OCI-LY3 (cell line): ENCODE data around the gene ACKR3.
A peak's percentile ranks its signal among the peaks of the same experiment; 100 is the strongest.

Experiments
- H2AFZ ChIP-seq: fragments of 200-600, 300-600 bp; shearing (Covaris generic); 2 replicates; pipeline ENCODE4 v1.6.0; 2014; ENCODE audit warnings: antibody characterized with exemption, low read depth, low read length
- H3K27ac ChIP-seq: fragments of 200-600, 300-600 bp; sonication (generic); 2 replicates; pipeline ENCODE4 v1.5.1; 2014; ENCODE audit warnings: mild to moderate bottlenecking, low read length, moderate library complexity, mixed read lengths
- H3K27me3 ChIP-seq: fragments of 200-600, 300-600 bp; sonication (generic); 2 replicates; pipeline ENCODE4 v1.6.1; 2014; ENCODE audit warnings: low read depth, low read length, mixed read lengths
- H3K36me3 ChIP-seq: fragments of 200-600, 300-600 bp; sonication (generic); replicated peaks from 2 replicates; pipeline ENCODE3; 2014; ENCODE audit warnings: low read depth, low read length, mixed read lengths
- H3K4me1 ChIP-seq: fragments of 300-600, 200-600 bp; sonication (generic); 2 replicates; pipeline ENCODE4 v1.6.1; 2014; ENCODE audit warnings: low read length, mixed read lengths
- H3K4me2 ChIP-seq: fragments of 200-600, 300-600 bp; sonication (generic); 2 replicates; pipeline ENCODE4 v1.6.1; 2014; ENCODE audit warnings: low read length, mixed read lengths
- H3K4me3 ChIP-seq: fragments of 300-600, 200-600 bp; sonication (generic); 2 replicates; pipeline ENCODE4 v1.5.1; 2014; ENCODE audit warnings: antibody characterized with exemption, mild to moderate bottlenecking, low read length, moderate library complexity
- H3K79me2 ChIP-seq: fragments of 300-600, 200-600 bp; shearing (Covaris generic); 2 replicates; pipeline ENCODE4 v1.6.1; 2014; ENCODE audit warnings: mild to moderate bottlenecking, low read length, mixed read lengths
- H3K9ac ChIP-seq: fragments of 300-600, 200-600 bp; shearing (Covaris generic); 2 replicates; pipeline ENCODE4 v1.6.0; 2014; ENCODE audit warnings: mild to moderate bottlenecking, low read length, moderate library complexity
- H3K9me3 ChIP-seq: fragments of 200-600, 300-600 bp; shearing (Covaris generic); 2 replicates; pipeline ENCODE4 v1.6.1; 2014; ENCODE audit warnings: low read length, mixed read lengths; ENCODE audit not compliant: insufficient read depth
- H4K20me1 ChIP-seq: fragments of 200-600, 300-600 bp; sonication (generic); 2 replicates; pipeline ENCODE4 v1.6.1; 2016; ENCODE audit warnings: low read length, mixed read lengths; ENCODE audit not compliant: insufficient read depth
- CTCF ChIP-seq: fragments of 200-600, 300-600 bp; sonication (generic); IDR thresholded peaks from 2 replicates; pipeline ENCODE4 v1.5.1; 2014; ENCODE audit warnings: antibody characterized with exemption, low read length, low read depth
- EZH2phosphoT487 ChIP-seq: fragments of 200-600 bp; shearing (Covaris generic); IDR thresholded peaks from 2 replicates; pipeline ENCODE4 v1.6.1; 2018; ENCODE audit warnings: antibody characterized with exemption, mixed run types, low read depth

ACKR3 gene

GRCh38 chr2:236548179-236548921 lies 21.3 kb upstream of the ACKR3 start:
- H2AFZ ChIP-seq = no peak overlapping the region
- H3K27ac ChIP-seq = no peak overlapping the region
- no peaks in the 10 kb centered on the region for H3K9me3 ChIP-seq
- TF ChIP-seq CTCF (no peak), EZH2phosphoT487 (no peak)
- H3K79me2 ChIP-seq = no peaks in the 10 kb centered on the region
- peaks cover 85% of the 10 kb centered on the region for H3K4me1 ChIP-seq
- H3K4me2 ChIP-seq = no peak overlapping the region
- H3K4me3 ChIP-seq = no peak overlapping the region
- no peak overlapping the region for H3K9ac ChIP-seq
- H4K20me1 ChIP-seq = no peaks in the 10 kb centered on the region
- H3K27me3 ChIP-seq = no peaks in the 10 kb centered on the region
- peaks cover under 1% of the 10 kb centered on the region for H3K36me3 ChIP-seq

- Histone ChIP-seq H3K79me2 (no peaks in the 10 kb centered on the region), H3K9ac (no peak overlapping the region), H2AFZ (no peak overlapping the region), H3K9me3 (peaks cover 2% of the 10 kb centered on the region; the same call in 1 of the 2 replicates), H3K36me3 (peaks cover 8% of the 10 kb centered on the region), H4K20me1 (no peaks in the 10 kb centered on the region), H3K4me1 (peaks cover 93% of the 10 kb centered on the region), H3K27me3 (no peaks in the 10 kb centered on the region), H3K4me2 (no peak overlapping the region), H3K4me3 (no peak overlapping the region), H3K27ac (no peak overlapping the region)
- no peak for TF ChIP-seq CTCF
- no peak for TF ChIP-seq EZH2phosphoT487
These were observed 20.5 kb upstream of the ACKR3 start for GRCh38 chr2:236549165-236549564.

GRCh38 chr2:236550290-236550689 lies 19.3 kb upstream of the ACKR3 start:
- peak overlapping the region; percentile 91 for H3K4me2 ChIP-seq
- H3K36me3 ChIP-seq = peaks cover 8% of the 10 kb centered on the region
- no peaks in the 10 kb centered on the region for H3K79me2 ChIP-seq

More at GRCh38 chr2:236550290-236550689, 19.3 kb upstream of the ACKR3 start:
- peaks cover 10% of the 10 kb centered on the region; the same call in 1 of the 2 replicates for H3K9me3 ChIP-seq
- no peak overlapping the region for H2AFZ ChIP-seq
- TF ChIP-seq CTCF (no peak), EZH2phosphoT487 (no peak)
- peaks cover 89% of the 10 kb centered on the region for H3K4me1 ChIP-seq
- H3K9ac ChIP-seq = no peak overlapping the region; the same call in 1 of the 2 replicates
- H3K27ac ChIP-seq = peak overlapping the region; percentile 93
- peak overlapping the region; percentile 66 for H3K4me3 ChIP-seq
- no peaks in the 10 kb centered on the region for H3K27me3 ChIP-seq
- H4K20me1 ChIP-seq = no peaks in the 10 kb centered on the region
